Stimulated activated CD4-positive, alpha-beta T cell treated with anti-CD3 and anti-CD28 coated beads, Interleukin-15, amount 100 ng/mL, for 48 hours (primary cell): ENCODE measurements around the gene ABHD6.
"Not testable (repeated sequence)": the region's sequence is repeated elsewhere in the genome, so short reads cannot be mapped to it uniquely, and the experiment has no call there.

Experiments used
- DNase-seq, 2 donors: peaks; one replicate each; pipeline ENCODE4 v3.0.0-alpha.2; 2020; ENCODE audit warnings: low read depth in 2 of 2

ABHD6 gene, protein sequence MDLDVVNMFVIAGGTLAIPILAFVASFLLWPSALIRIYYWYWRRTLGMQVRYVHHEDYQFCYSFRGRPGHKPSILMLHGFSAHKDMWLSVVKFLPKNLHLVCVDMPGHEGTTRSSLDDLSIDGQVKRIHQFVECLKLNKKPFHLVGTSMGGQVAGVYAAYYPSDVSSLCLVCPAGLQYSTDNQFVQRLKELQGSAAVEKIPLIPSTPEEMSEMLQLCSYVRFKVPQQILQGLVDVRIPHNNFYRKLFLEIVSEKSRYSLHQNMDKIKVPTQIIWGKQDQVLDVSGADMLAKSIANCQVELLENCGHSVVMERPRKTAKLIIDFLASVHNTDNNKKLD

DNA sequence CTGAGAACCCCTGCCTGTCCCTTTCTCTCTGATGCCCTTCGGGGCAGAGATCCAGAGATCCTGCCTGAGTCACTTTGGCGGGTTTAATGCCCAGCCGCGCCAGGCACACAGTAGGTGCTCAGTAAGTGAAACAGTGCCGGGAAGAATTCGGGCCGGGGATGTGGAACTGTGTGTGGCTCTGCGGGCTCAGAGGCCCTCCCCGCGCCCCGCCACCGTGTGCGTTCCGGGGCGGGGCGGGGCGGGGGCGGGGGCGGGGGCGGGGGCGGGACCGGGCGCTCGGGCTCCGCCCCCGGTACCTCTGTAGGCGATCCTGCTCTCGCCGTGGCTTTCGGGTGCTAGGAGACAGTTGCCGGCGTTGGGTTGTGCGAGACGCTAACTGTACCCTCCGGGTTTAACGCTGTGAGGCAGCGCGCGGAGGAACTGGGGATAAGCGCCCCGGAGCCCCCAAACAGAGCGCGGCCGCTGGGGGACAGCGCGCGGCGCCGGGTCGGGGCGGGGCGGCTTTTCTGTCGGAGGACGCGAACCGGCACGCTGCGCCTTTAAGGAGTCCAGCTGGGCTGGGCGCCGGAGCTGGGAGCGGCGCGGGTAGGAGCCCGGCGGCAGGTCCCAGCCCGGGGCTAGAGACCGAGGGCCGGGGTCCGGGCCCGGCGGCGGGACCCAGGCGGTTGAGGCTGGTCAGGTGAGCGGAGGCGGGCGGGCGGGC, at the start of gene ABHD6:
TSS of gene ABHD6 (plus strand) at position 555 of the 703 bp plus-strand sequence. CDS start 18,795 bp downstream, outside the sequence.
- peak; percentile 55 to 72 for DNase-seq

DNA sequence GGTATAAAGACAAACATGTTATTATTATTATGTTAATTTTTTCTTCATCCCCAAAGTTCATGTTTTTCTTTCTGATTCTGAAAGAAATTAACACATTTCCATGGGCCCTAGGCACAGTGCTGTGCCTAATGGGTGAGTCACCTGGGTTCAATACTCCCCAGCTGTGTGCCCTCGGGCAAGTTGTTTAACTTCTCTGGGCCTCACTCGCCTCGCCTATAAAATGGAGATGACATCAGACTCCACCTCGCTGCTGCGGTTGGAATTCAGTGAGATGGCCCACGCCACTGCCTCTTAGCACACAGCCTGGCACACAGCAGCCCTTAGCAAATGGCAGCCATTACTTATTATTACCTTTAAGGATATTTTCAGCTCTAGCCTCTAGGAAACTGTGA, 49.4 kb upstream of the ABHD6 start:
- DNase-seq = no peak

DNA sequence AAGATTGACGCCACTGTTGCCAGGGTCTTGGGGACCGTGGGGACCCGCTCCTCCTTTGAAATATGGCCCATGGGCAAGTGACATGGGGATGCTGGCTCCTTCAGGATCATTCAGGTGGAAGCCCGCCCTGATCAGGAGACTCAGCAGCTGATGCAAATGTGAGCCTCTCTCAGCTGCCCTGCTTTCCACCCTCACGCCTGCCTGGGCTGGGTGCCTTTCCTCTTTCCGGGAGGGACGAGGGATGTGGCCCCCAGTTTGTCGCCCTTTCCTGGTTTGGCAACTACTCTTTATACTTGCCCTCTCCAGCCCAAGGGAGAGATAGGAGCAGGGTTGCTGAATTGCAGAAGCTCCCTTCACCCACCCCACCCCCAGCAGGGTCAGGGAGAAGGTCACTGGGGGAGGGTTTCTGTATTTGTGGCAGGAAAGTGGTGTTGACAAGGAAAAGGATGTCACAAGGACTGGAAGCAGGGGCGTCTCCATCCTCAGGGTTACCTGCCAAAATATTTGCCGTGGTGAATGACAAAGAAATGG, 48.6 kb upstream of the ABHD6 start:
- DNase-seq = no peak

DNA sequence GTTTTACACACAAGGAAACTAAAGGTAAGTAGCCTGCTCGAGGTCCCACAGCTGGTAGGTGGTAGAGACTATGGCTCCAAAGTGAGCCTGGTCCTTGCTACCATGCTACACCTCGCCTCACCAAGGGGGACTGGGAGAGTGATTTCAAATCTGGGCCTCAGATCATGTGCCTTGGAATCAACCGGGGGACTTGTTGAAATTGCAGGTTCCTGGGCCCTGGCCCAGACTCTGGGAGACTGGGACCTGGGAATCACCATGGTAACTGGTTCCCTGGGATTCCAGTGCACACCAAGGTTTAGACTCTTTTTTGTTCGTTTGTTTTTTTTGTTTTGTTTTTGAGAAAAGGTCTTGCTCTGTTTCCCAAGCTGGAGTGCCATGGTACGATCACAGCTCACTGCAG, 47.9 kb upstream of the ABHD6 start:
- DNase-seq = no peak

DNA sequence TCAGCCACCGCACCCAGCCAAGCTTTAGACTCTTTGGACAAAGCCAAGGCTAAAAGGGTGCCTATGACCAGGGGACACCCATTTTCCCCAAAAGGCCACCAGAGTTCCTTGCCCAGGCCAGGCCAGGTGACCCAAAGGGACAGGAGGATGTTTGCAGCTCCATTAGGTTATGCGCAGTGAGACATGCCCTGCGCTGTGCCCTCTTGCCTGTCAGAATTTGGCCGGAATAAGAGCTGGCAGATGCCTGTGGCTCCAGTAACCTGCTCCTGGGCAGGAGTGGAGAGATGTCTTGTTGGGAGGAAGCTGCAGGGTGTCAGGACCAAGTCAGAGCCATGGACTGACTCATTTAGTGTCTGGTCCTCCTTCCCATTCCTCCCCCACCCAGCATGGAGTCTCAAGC, 47.3 kb upstream of the ABHD6 start:
- DNase-seq = no peak

DNA sequence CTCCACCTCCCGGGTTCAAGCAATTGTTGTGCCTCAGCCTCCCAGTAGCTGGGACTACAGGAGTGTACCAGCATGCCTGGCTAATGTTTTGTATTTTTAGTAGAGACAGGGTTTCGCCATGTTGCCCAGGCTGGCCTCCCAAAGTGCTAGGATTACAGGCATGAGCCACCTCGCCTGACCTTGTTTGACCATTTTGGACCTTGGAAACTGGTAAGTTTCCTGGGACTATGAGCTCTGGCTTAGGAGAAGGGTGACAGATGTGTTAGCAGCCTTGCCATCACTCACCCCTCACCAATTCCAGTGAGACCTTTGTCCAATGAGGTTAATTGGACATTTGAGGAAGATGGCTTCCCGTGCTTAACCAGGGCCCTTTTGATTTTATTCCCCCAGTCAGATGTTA, 46.7 kb upstream of the ABHD6 start:
- DNase-seq = no peak

DNA sequence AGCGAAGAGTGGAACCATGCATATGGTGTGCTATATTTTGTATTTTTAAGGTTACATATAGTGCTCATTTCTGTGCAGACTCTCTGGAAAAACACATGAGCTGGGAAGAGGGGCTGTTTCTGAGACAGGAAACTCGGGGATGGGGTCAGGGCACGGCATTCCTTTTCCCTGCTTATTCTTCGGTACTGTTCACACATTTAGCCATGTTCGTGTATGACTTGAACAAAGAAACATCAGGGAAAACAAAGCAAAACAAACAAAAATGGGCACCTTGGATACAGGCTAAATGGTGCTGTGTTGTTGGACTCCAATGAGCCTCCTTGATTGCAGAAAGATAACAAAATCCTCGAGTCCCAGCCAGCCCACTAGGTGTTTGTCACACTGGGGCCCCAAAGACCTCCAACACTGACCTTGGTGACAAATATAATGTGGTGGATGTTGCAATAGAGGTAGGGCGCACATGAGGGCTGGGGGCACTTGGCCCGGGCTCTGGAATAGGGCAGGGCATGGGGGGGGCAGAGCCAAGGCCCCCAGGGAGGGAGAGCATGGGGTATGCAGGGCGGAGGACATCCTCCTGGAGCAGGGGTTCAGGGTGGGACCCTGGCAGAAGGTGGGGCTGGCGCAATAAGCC, 46.1 kb upstream of the ABHD6 start:
- DNase-seq = no peak

DNA sequence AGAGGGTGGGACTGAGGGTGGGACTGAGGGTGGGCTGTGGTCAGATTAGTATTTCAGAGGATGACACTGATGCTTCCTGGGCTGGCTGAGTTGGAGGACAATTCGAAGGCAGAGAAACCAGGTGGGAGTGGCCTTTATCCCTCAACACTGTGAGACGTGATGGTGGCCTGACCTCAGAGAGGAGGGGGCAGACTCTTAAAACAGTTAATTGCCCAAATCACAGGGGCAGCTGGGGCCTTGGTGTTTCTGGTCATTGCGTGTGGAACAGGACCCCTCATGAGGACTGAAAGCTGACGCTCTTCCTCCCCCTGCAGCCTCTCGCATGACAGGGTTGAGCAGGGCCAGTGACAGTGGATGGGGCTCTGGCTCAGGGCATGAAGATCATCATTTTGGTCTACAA, 45.5 kb upstream of the ABHD6 start:
- DNase-seq = no peak

DNA sequence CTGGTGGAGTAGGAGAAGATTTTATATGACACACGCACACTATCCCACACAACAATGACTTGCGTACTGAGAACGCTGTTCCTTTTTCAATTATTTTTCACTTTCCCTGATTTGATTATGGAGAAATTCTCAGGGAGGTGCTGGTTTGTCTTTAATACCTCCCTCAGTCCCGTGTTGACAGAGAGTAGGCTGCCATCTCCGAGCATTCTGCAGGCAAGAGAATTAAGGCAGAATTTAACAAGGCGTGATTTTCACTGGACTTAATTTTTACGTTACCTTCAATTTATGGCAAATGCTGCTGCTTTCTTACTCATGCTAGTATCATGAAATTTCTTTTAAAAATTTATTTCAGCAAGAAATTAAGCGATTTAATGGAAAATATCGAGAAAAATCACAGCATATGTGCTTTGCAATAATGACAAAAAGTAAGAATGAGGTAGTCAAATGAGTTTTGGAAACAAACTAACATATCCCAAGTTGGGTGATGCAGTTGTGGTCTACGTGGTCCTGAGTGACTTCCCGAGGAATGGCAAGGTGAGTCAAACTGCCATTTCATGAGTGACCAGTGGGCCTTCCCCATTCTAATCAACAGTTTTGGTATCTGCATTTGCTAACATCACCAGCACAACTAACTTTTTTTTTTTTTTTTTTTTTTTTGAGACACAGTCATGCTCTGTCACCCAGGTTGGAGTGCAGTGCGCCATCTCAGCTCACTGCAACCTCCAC, 43.7 kb upstream of the ABHD6 start:
- DNase-seq = no peak

DNA sequence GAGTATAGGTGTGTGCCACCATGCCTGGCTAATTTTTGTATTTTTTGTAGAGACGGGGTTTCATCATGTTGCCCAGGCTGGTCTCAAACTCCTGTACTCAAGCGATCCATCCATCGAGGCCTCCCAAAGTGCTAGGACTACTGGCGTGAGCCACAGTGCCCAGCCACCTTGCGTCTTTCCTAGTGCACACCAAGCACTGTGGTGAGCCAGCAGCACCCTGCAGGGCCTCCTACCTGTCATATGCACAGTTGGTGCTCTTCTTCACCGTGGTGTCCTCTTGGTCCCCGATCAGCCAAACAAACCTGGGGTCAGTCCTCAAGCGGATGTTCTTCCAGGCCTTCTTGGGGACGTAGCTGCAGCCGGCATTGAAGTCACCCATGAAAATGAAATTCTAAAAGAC, 40.0 kb upstream of the ABHD6 start:
- DNase-seq = no peak

DNA sequence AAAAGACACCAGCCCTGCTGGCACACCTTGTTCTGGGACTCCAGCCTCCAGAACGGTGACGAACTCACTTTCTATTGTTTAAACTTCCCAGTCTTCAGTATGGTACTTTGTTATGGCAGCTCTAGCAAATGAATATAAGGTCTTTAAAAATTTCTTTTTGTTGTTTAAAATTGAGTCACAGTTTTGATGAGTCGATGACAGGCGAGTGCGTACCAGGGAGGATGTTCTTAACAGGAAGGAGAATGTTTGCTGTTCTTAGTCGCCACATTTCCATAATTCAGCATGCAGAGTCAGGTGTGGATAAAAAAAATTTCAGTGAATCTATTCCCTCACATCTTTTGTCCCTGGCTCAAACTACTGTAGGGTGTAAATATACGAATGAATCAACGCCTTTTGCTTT, 39.2 kb upstream of the ABHD6 start:
- no peak for DNase-seq

DNA sequence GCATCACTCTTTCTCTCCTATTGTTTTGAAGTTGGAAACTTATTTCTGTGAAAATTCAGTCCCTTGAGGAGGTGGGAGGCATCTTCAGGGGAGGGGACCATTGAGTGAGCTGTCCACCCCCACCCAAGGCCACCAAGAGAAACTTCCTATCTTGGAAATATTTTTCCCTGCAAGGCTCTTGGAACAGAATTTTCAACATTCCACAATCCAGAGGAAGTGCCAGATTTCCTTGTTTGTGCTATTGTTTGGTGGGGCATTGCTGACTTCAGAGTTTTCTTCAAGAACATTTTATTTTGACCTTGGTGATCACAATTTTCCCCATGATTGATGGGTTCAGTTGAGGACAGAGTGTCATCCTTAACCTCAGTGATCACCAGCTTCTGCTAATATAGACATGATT, 38.8 kb upstream of the ABHD6 start:
- no peak for DNase-seq

DNA sequence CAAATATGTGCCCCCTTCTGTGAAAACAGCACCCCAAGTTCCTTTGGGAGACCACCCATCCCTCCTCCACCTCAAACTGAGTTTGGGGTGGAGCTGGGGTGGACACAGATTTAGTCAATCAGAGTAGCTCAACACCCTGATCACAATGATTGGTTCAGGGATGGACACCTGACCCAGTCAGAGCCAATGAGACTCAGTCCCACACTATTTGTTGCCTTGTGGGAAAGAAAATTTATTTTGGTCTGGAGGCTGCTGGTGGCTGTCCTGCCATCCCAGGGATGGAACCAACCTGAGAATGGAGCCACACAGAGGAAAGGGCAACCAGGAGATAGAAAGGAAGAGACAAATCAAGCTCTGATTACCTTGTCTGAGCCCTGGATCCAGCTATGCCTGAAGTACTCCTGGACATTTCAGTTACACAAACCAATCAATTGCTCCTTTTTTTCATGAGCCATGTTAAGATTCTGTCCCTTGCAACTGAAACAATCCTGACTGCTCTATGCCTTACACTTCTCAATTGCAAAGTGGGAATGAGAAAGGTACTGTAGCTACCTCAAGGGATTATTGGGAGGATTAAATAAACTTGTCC, 37.4 kb upstream of the ABHD6 start:
- no peak for DNase-seq

DNA sequence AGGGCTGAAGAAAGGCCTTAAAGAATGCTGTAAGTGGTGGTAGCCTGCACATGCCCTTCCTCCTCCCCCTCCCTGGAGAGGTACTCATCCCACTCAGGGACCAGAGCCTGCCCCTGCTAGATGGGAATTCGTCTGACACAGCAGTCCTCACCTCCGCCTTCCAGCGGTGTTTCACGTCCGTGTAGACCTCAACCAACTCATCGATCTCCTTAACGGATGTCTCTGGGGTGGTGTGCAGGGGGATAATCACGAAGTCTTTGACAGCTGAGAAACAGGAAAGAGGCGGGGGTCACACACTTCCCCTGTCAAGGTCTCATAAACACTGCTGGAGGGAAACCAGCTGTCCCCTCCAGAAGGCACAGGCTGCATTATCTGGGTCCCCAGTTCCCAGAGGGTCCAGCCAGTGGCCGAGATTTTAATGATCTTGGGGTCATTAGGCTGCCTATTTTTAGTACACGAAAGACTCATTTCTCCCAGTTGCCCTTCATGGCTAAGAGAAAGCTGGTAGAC, 36.7 kb upstream of the ABHD6 start:
- DNase-seq = no peak

DNA sequence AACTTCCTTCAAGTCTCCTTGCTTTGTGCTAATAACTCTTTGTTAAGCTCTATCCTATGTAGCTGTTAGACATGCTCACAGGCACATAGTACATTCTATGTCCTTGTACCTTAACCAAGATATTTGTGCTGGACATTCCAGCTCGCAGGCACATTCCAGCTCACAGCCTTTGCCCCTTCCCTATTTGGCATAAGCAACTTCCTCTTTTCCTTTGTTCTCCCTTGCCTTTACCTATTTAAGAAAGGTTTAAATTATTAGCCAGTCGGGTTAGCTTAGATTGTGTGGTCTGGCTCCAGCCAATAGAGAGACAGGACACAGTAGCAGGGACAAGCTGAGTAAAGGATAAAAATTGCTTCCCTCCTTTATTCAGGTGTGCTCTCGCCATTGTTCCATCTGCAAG, 36.1 kb upstream of the ABHD6 start:
- DNase-seq = not testable (repeated sequence)

DNA sequence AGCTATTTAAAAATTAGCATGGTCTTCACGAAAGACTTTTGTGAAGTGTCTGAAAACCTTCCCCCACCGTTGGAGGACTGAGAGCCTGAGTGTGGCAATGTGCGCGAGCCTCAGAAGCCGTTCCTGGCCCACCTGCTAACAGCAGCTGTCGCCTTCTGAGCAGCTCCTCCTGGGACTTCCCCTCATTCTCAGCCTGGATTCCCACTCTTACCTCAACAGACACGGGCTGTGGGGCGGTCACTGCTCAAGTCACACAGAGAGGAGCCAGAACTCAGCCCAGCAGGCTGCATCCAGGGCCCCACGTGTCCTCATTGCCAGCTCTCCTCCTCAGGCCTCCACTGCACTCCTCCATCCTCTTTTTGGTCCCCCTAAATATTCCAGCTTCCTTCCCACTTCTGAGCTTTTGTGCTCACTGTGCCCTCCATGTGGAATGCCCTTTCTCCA, 34.7 kb upstream of the ABHD6 start:
- DNase-seq = no peak

DNA sequence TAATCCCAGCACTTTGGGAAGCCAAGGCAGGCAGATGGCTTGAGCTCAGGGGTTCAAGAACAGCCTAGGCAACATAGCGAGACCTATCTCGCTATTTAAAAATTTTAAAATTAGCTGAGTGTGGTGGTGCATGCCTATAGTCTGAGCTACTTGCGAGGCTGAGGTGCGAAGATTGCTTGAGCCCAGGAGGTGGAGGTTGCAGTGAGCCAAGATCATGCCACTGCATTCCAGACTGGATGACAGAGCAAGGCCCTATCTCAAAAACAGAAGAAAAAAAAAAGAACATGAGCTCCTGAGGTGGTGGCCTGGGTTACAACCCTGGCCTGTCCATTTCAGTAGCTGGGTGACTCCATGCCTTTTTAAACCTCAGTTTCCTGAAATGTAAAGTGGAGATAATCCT, 34.1 kb upstream of the ABHD6 start:
- DNase-seq = no peak

DNA sequence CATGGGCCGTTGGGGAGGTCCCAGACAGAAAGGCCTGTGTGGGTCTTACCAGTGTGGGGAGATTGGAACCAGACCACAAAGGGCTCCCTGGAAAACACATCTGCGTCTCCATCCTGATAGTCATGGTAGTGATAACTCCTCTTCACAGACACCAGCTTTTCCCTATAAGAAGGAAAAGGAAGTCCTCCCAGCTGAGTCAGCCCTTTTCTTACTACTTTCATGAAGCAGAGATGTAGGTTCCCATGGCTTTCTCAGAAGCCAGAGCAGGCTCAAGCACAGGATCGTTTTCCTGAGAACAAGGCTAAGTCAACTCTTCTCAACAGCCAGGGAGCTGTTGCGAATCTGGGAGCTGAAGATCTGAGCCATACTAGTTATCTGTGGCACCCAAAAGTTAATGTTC, 32.9 kb upstream of the ABHD6 start:
- DNase-seq = no peak

DNA sequence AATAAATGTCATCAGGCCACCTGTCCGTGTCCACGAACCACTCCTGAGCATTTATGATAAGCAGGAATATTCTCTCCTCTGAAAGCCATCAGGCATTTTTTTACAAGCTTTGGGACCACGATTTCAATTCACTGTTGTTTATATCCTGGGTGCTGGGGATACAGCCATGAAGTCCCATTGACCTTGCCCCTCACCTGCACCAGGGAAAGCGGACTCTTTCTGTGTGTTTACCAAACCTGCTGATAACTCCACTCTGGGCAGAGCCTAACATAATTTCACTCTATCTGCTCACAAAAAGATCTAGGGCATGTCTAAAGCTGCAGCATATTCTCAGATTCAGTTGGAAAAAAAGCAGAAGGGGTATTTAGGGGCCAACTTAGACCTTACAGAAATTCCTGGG, 31.6 kb upstream of the ABHD6 start:
- no peak for DNase-seq

DNA sequence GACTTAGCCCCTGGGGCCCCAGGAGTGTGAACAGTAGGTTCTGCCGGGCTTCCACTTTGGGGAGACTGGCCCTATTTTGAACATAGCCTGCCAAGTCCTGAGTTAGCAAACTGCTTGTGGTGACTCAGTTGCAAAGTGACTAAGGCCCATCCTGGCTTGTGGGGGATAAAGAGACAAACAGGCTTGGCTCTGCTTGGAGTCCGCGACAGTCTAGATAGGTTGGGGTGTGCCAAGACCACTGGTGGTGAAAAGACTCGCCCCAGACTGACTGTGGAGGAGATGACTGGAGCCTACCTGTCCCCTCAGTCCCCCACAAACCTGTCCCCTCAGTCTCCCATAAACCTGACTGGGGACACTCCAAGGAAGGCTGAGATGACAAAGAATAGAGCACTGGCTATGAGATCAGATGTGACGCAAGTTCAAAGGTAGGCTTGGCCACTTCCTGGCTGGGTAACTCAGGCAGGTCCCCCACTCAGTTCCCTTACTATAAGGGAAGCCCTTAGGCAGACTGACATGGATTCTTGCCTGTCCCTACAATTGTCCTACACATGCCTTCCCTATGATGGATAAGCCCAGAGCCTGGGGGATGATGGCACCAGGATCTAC, 31.1 kb upstream of the ABHD6 start:
- DNase-seq = peak in 1 of 2 donors; percentile 25

DNA sequence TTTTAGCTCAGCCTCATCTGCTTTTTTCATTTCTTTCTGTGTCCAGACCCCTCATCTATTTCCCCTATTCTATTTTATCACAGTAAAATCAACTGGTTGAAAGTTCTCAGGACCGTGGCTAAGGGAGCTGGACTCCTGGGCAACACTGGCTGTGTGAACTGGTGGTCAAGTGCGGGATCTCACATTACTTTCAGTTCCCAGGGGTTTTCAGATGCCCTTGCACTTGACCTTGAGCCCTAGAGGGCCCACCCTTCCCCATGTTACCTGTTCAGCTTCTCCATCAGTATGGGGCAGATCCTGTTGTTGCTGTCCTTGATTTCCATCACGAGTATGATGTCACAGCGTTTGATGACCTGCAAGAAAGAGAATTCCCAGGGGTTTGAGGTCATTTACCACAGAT, 29.6 kb upstream of the ABHD6 start:
- DNase-seq = no peak
